ENCODE results near the gene TASP1. TPM values are rescaled to one million over a fixed set of nuclear protein-coding genes. Genes with fewer than 3 reads are reported as not detected.

Gene TASP1
- polyA plus RNA-seq, 1 donor from 2014 or later = 20.2 TPM

GRCh38 chr20:13426870-13427269 is 211.9 kb downstream of the TASP1 start:
- Histone ChIP-seq H3K4me3 (ENCODE audit: low read length) (no peak overlapping the region), H3K27ac (ENCODE audit: low read length) (no peak overlapping the region), H3K27me3 (ENCODE audit: insufficient read depth, low read depth, low read length) (no peaks in the 10 kb centered on the region), H3K79me2 (replicated peaks; ENCODE audit: insufficient read depth, low read length) (no peaks in the 10 kb centered on the region), H3F3A (ENCODE audit: insufficient read depth, low read length, poor library complexity, severe bottlenecking) (no peaks in the 10 kb centered on the region), H4K20me1 (ENCODE audit: insufficient read depth) (no peaks in the 10 kb centered on the region), H3K9ac (ENCODE audit: low read length) (no peak overlapping the region), H3K36me3 (ENCODE audit: insufficient read depth, low read length) (no peaks in the 10 kb centered on the region), H3K4me2 (ENCODE audit: low read length) (no peak overlapping the region), H3K9me2 (ENCODE audit: insufficient read depth, low read length) (no peaks in the 10 kb centered on the region), H3K9me3 (ENCODE audit: low read length) (no peaks in the 10 kb centered on the region), H2AFZ (ENCODE audit: low read depth, low read length) (no peak overlapping the region)
- TF ChIP-seq RAD21 (conservative IDR thresholded peaks at IDR 0.05) (no peak), TAF1 (IDR thresholded peaks at IDR 0.05; ENCODE audit: low read depth) (no peak), MXI1 (conservative IDR thresholded peaks at IDR 0.05; ENCODE audit: poor library complexity, severe bottlenecking) (no peak), SMC3 (conservative IDR thresholded peaks at IDR 0.05; ENCODE audit: poor library complexity) (no peak), EP300 (conservative IDR thresholded peaks at IDR 0.05; ENCODE audit: poor library complexity, severe bottlenecking) (no peak), CTCF (IDR thresholded peaks at IDR 0.05; ENCODE audit: poor library complexity, severe bottlenecking) (no peak), EZH2 (IDR thresholded peaks at IDR 0.05; ENCODE audit: borderline replicate concordance, insufficient read depth, low read length, poor library complexity, severe bottlenecking) (no peak), POLR2AphosphoS5 (IDR thresholded peaks at IDR 0.05) (no peak)
- TF ChIP-seq, protein P1, sequence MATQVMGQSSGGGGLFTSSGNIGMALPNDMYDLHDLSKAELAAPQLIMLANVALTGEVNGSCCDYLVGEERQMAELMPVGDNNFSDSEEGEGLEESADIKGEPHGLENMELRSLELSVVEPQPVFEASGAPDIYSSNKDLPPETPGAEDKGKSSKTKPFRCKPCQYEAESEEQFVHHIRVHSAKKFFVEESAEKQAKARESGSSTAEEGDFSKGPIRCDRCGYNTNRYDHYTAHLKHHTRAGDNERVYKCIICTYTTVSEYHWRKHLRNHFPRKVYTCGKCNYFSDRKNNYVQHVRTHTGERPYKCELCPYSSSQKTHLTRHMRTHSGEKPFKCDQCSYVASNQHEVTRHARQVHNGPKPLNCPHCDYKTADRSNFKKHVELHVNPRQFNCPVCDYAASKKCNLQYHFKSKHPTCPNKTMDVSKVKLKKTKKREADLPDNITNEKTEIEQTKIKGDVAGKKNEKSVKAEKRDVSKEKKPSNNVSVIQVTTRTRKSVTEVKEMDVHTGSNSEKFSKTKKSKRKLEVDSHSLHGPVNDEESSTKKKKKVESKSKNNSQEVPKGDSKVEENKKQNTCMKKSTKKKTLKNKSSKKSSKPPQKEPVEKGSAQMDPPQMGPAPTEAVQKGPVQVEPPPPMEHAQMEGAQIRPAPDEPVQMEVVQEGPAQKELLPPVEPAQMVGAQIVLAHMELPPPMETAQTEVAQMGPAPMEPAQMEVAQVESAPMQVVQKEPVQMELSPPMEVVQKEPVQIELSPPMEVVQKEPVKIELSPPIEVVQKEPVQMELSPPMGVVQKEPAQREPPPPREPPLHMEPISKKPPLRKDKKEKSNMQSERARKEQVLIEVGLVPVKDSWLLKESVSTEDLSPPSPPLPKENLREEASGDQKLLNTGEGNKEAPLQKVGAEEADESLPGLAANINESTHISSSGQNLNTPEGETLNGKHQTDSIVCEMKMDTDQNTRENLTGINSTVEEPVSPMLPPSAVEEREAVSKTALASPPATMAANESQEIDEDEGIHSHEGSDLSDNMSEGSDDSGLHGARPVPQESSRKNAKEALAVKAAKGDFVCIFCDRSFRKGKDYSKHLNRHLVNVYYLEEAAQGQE (IDR thresholded peaks at IDR 0.05; ENCODE audit: borderline replicate concordance) = no peak

- H3K9me2 ChIP-seq (ENCODE audit: insufficient read depth, low read length) = no peaks in the 10 kb centered on the region
- TF ChIP-seq MXI1 (conservative IDR thresholded peaks at IDR 0.05; ENCODE audit: poor library complexity, severe bottlenecking) (no peak), RAD21 (conservative IDR thresholded peaks at IDR 0.05) (no peak), EZH2 (IDR thresholded peaks at IDR 0.05; ENCODE audit: borderline replicate concordance, insufficient read depth, low read length, poor library complexity, severe bottlenecking) (no peak), SMC3 (conservative IDR thresholded peaks at IDR 0.05; ENCODE audit: poor library complexity) (no peak), POLR2AphosphoS5 (IDR thresholded peaks at IDR 0.05) (no peak), EP300 (conservative IDR thresholded peaks at IDR 0.05; ENCODE audit: poor library complexity, severe bottlenecking) (no peak), TAF1 (IDR thresholded peaks at IDR 0.05; ENCODE audit: low read depth) (no peak), CTCF (IDR thresholded peaks at IDR 0.05; ENCODE audit: poor library complexity, severe bottlenecking) (no peak)
- TF ChIP-seq, protein P1 (IDR thresholded peaks at IDR 0.05; ENCODE audit: borderline replicate concordance) = no peak
- no peak overlapping the region for H3K4me3 ChIP-seq (ENCODE audit: low read length)
- H2AFZ ChIP-seq (ENCODE audit: low read depth, low read length) = no peak overlapping the region
- H4K20me1 ChIP-seq (ENCODE audit: insufficient read depth) = no peaks in the 10 kb centered on the region
- no peaks in the 10 kb centered on the region for H3K9me3 ChIP-seq (ENCODE audit: low read length)
- no peaks in the 10 kb centered on the region for H3K79me2 ChIP-seq (replicated peaks; ENCODE audit: insufficient read depth, low read length)
- no peak overlapping the region for H3K27ac ChIP-seq (ENCODE audit: low read length)
- H3K4me2 ChIP-seq (ENCODE audit: low read length) = no peak overlapping the region
- H3K9ac ChIP-seq (ENCODE audit: low read length) = no peak overlapping the region
- no peaks in the 10 kb centered on the region for H3K36me3 ChIP-seq (ENCODE audit: insufficient read depth, low read length)
- no peaks in the 10 kb centered on the region for H3K27me3 ChIP-seq (ENCODE audit: insufficient read depth, low read depth, low read length)
- no peaks in the 10 kb centered on the region for H3F3A ChIP-seq (ENCODE audit: insufficient read depth, low read length, poor library complexity, severe bottlenecking)
Observed at GRCh38 chr20:13425381-13426135, 213.2 kb downstream of the TASP1 start.

All from neural cell (in vitro differentiated cells).